Measurements from ENCODE around the gene CPEB3. TPM values are rescaled to one million over a fixed set of nuclear protein-coding genes. Genes with fewer than 3 reads are reported as not detected.

CPEB3 gene
- total RNA-seq, 5 donors from 2014 or later (not counting 1 experiment from before 2014, with no cell fraction given): 2.7 to 4.1 (median 3.1) TPM

DNA sequence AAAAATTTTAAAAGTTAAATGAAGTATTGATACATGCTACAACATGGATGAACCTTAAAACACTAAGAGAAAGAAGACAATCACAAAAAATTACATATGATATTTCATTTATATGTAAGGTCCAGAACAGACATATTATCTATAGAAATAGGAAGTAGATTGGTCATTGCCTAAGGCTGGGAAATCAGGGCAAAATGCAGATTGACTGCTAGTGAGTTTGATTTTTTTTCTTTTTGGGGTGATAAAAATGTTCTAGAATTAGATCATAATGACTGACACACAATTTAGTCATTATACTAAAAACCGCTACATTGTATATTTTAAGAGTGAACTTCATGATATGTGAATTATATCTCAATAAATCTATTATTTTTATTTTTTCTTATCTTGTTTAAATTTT is 88.3 kb downstream of the CPEB3 start:
- ChIA-PET POLR2A (no interaction called here), CTCF (no interaction called here)
- Mint-ChIP-seq H3K4me3 (no peak overlapping the region), H3K27ac (no peak overlapping the region), H3K9me3 (no peaks in the 10 kb centered on the region), H3K36me3 (peaks cover 7% of the 10 kb centered on the region), H3K4me1 (no peaks in the 10 kb centered on the region), H3K27me3 (no peaks in the 10 kb centered on the region)
- Histone ChIP-seq H3K9me3 (no peaks in the 10 kb centered on the region), H3K4me1 (ENCODE audit: control insufficient read depth in 1 of 2, extremely low read depth in 1 of 2, insufficient read depth in 2 of 2, low read length in 2 of 2) (no peaks in the 10 kb centered on the region), H3K36me3 (ENCODE audit: control insufficient read depth in 2 of 2, extremely low read depth in 1 of 2, insufficient read depth in 1 of 2, low read length in 1 of 2) (no peaks in the 10 kb centered on the region), H3K27ac (ENCODE audit: low read length) (no peak overlapping the region), H3K27me3 (replicated peaks in 1 of 2; ENCODE audit: control insufficient read depth in 2 of 2, extremely low read depth in 1 of 2, insufficient read depth in 2 of 2, low read length in 1 of 2) (no peaks in the 10 kb centered on the region), H3K4me3 (ENCODE audit: control insufficient read depth in 1 of 2, extremely low read depth in 1 of 2, low read length in 1 of 2) (no peak overlapping the region)
- WGBS (ENCODE audit: insufficient coverage): no CpG with 5 or more reads among the region's 1 CpG
- DNase-seq (no peak), ATAC-seq (replicated peaks in 1 of 4) (no peak)

DNA sequence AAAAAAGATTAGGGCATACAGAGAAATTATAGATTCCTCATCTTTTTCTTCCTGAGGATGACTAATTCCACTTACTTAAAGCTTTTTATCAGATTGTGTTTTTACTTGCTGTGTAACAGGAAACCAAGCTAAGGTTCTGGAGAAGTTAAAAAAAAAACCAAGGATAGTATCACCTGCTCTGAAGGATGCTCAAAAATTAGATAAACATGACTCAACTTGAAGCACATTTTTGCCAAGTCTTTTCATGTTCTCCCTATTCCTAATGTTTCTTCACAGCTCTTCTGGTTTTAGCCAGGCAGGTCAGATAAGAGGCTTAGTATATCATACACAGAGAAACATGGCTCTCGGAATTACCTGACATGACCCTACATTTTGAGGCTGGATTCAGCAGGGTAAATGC is 90.3 kb downstream of the CPEB3 start:
- no peak overlapping the region for H3K27ac ChIP-seq (ENCODE audit: low read length)
- Mint-ChIP-seq H3K27me3 (no peaks in the 10 kb centered on the region), H3K4me1 (no peaks in the 10 kb centered on the region), H3K27ac (no peak overlapping the region), H3K9me3 (no peaks in the 10 kb centered on the region), H3K4me3 (no peak overlapping the region), H3K36me3 (peaks cover 4% of the 10 kb centered on the region)
- ATAC-seq (replicated peaks in 1 of 4) (no peak), DNase-seq (no peak)
- no peaks in the 10 kb centered on the region for H3K27me3 ChIP-seq (replicated peaks in 1 of 2; ENCODE audit: control insufficient read depth in 2 of 2, extremely low read depth in 1 of 2, insufficient read depth in 2 of 2, low read length in 1 of 2)
- H3K4me1 ChIP-seq (ENCODE audit: control insufficient read depth in 1 of 2, extremely low read depth in 1 of 2, insufficient read depth in 2 of 2, low read length in 2 of 2): no peaks in the 10 kb centered on the region
- ChIA-PET POLR2A (no interaction called here), CTCF (interaction anchor here (0.6 to 0.7 kb wide), 2 partner anchors 95 to 565 kb away, joined by 3 to 4 read pairs; no protein-coding TSS in a partner anchor)
- no peaks in the 10 kb centered on the region for H3K36me3 ChIP-seq (ENCODE audit: control insufficient read depth in 2 of 2, extremely low read depth in 1 of 2, insufficient read depth in 1 of 2, low read length in 1 of 2)
- no peak overlapping the region for H3K4me3 ChIP-seq (ENCODE audit: control insufficient read depth in 1 of 2, extremely low read depth in 1 of 2, low read length in 1 of 2)
- no peaks in the 10 kb centered on the region for H3K9me3 ChIP-seq
- WGBS (ENCODE audit: insufficient coverage): no CpG with 5 or more reads among the region's 1 CpG

DNA sequence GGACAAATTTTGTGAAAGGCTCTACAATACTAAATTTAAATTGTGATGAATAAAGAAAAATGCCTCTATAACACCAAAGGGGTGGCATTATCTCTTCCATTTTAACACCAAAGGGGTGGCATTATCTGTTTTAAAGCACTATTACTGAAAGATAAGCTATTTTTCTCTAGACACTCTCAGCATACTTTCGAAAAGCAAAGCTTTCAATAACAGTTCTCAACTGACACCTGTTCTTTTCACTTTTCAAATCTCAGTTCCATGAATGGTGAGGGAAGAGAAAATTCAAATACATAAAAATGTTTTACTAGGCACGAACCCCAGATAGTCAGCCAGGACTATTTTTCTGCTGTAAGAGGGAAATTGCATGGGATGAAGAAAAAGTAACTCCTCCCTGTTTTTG is 103.8 kb downstream of the CPEB3 start:
- Mint-ChIP-seq H3K27me3 (no peaks in the 10 kb centered on the region), H3K27ac (no peak overlapping the region), H3K4me3 (no peak overlapping the region), H3K9me3 (no peaks in the 10 kb centered on the region), H3K36me3 (peaks cover 17% of the 10 kb centered on the region), H3K4me1 (no peaks in the 10 kb centered on the region)
- H3K4me3 ChIP-seq (ENCODE audit: control insufficient read depth in 1 of 2, extremely low read depth in 1 of 2, low read length in 1 of 2): no peak overlapping the region
- no peak overlapping the region for H3K27ac ChIP-seq (ENCODE audit: low read length)
- DNase-seq (no peak), ATAC-seq (replicated peaks in 1 of 4) (no peak)
- H3K9me3 ChIP-seq: no peaks in the 10 kb centered on the region
- CTCF ChIA-PET: no interaction called here
- H3K4me1 ChIP-seq (ENCODE audit: control insufficient read depth in 1 of 2, extremely low read depth in 1 of 2, insufficient read depth in 2 of 2, low read length in 2 of 2): no peaks in the 10 kb centered on the region
- WGBS (ENCODE audit: insufficient coverage): no CpG with 5 or more reads among the region's 2 CpGs
- no peaks in the 10 kb centered on the region for H3K27me3 ChIP-seq (replicated peaks in 1 of 2; ENCODE audit: control insufficient read depth in 2 of 2, extremely low read depth in 1 of 2, insufficient read depth in 2 of 2, low read length in 1 of 2)
- H3K36me3 ChIP-seq (ENCODE audit: control insufficient read depth in 2 of 2, extremely low read depth in 1 of 2, insufficient read depth in 1 of 2, low read length in 1 of 2): no peaks in the 10 kb centered on the region
- POLR2A ChIA-PET: no interaction called here

DNA sequence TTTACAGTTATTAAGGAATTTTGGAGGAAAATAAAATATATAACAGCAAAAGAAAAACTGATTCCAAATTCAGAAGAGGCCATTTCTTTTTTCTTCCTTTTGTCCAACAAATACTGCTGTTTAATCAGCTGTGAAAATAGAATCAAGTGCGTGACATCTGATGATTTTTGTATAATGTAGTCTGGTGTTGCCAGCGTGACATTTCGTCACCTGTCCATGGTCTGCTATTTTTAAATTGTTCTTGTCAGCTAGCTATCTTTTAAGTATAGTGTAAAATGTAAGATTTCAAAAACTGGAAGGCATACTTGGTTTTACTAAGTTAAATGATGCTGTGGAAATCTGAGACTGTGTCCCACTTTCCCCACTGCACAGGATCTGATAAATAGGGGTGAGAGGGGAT is 105.9 kb downstream of the CPEB3 start:
- H3K9me3 Mint-ChIP-seq: no peaks in the 10 kb centered on the region
- Histone ChIP-seq H3K4me3 (ENCODE audit: control insufficient read depth in 1 of 2, extremely low read depth in 1 of 2, low read length in 1 of 2) (no peak overlapping the region), H3K9me3 (no peaks in the 10 kb centered on the region), H3K27me3 (replicated peaks in 1 of 2; ENCODE audit: control insufficient read depth in 2 of 2, extremely low read depth in 1 of 2, insufficient read depth in 2 of 2, low read length in 1 of 2) (no peaks in the 10 kb centered on the region), H3K4me1 (ENCODE audit: control insufficient read depth in 1 of 2, extremely low read depth in 1 of 2, insufficient read depth in 2 of 2, low read length in 2 of 2) (no peaks in the 10 kb centered on the region), H3K27ac (ENCODE audit: low read length) (no peak overlapping the region), H3K36me3 (ENCODE audit: control insufficient read depth in 2 of 2, extremely low read depth in 1 of 2, insufficient read depth in 1 of 2, low read length in 1 of 2) (no peaks in the 10 kb centered on the region)
- 100% methylated on average over 3 of the region's 3 CpGs for WGBS (ENCODE audit: insufficient coverage)
- peaks cover 22% of the 10 kb centered on the region for H3K36me3 Mint-ChIP-seq
- H3K27me3 Mint-ChIP-seq: no peaks in the 10 kb centered on the region
- POLR2A ChIA-PET: no interaction called here
- DNase-seq (no peak), ATAC-seq (replicated peaks in 1 of 4) (no peak)
- no peak overlapping the region for H3K27ac Mint-ChIP-seq
- H3K4me1 Mint-ChIP-seq: peaks cover 0 to 3% (median 0%) of the 10 kb centered on the region in 3 donors
- CTCF ChIA-PET: interaction anchor here in 1 of 2 donors (0.6 kb wide), 1 partner anchor 35 kb away, joined by 4 read pairs; no protein-coding TSS in a partner anchor
- H3K4me3 Mint-ChIP-seq: no peak overlapping the region

DNA sequence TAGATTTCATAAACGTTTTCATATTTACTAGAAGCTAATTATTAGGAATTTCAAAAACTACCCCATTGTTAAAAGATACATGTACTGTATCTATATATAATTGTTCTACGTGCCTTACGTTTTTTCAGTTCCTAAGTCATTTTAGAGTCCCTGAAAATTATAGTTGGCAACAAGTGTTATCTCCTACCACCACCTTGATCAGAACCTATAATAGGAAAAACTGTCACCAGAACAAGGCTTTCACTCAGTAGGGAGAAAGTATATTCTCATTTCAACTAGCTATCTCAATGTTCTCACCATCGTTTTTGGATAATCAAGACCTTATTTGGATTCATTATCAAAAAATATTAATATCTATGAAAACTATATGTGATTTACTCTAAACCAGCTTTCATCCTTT is 107.7 kb downstream of the CPEB3 start:
- no peak overlapping the region for H3K4me3 ChIP-seq (ENCODE audit: control insufficient read depth in 1 of 2, extremely low read depth in 1 of 2, low read length in 1 of 2)
- Mint-ChIP-seq H3K27me3 (no peaks in the 10 kb centered on the region), H3K36me3 (peaks cover 37% of the 10 kb centered on the region), H3K9me3 (no peaks in the 10 kb centered on the region), H3K4me1 (peaks cover 0 to 3% (median 0%) of the 10 kb centered on the region in 3 donors), H3K27ac (no peak overlapping the region), H3K4me3 (no peak overlapping the region)
- DNase-seq: no peak
- CTCF ChIA-PET: interaction anchor here in 1 of 2 donors (0.7 kb wide), 2 partner anchors 367 to 1760 kb away, joined by 4 to 7 read pairs; no protein-coding TSS in a partner anchor
- H3K4me1 ChIP-seq (ENCODE audit: control insufficient read depth in 1 of 2, extremely low read depth in 1 of 2, insufficient read depth in 2 of 2, low read length in 2 of 2): no peaks in the 10 kb centered on the region
- no peak overlapping the region for H3K27ac ChIP-seq (ENCODE audit: low read length)
- H3K36me3 ChIP-seq (ENCODE audit: control insufficient read depth in 2 of 2, extremely low read depth in 1 of 2, insufficient read depth in 1 of 2, low read length in 1 of 2): no peaks in the 10 kb centered on the region
- POLR2A ChIA-PET: no interaction called here
- no peaks in the 10 kb centered on the region for H3K9me3 ChIP-seq
- no CpG with 5 or more reads among the region's 4 CpGs for WGBS (ENCODE audit: insufficient coverage)
- ATAC-seq (replicated peaks in 1 of 4): no peak
- no peaks in the 10 kb centered on the region for H3K27me3 ChIP-seq (replicated peaks in 1 of 2; ENCODE audit: control insufficient read depth in 2 of 2, extremely low read depth in 1 of 2, insufficient read depth in 2 of 2, low read length in 1 of 2)

DNA sequence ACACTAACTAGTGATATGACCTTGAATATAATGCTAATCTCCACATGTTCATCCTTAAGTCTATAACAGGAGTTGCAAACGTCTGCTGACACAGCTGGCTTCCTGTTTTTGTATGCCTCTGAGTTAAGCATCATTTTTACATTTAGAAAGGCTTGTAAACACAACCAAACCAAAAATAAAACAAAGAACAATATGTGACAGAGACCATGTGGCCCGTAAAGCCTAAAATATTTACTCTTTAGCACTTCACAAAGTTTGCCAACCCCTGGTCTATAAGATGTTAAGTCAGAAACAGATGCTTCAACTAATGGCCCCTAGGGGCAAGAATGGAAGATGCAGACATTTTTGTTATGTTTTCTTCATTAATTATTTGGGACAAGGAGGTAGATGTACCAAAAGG is 109.3 kb downstream of the CPEB3 start:
- H3K27me3 Mint-ChIP-seq: no peaks in the 10 kb centered on the region
- WGBS (ENCODE audit: insufficient coverage): 38% methylated on average over 1 of the region's 2 CpGs
- Histone ChIP-seq H3K27me3 (replicated peaks in 1 of 2; ENCODE audit: control insufficient read depth in 2 of 2, extremely low read depth in 1 of 2, insufficient read depth in 2 of 2, low read length in 1 of 2) (no peaks in the 10 kb centered on the region), H3K4me1 (ENCODE audit: control insufficient read depth in 1 of 2, extremely low read depth in 1 of 2, insufficient read depth in 2 of 2, low read length in 2 of 2) (no peaks in the 10 kb centered on the region), H3K9me3 (no peaks in the 10 kb centered on the region), H3K36me3 (ENCODE audit: control insufficient read depth in 2 of 2, extremely low read depth in 1 of 2, insufficient read depth in 1 of 2, low read length in 1 of 2) (no peaks in the 10 kb centered on the region), H3K27ac (ENCODE audit: low read length) (no peak overlapping the region), H3K4me3 (ENCODE audit: control insufficient read depth in 1 of 2, extremely low read depth in 1 of 2, low read length in 1 of 2) (no peak overlapping the region)
- H3K4me1 Mint-ChIP-seq: peaks cover 0 to 3% (median 0%) of the 10 kb centered on the region in 3 donors
- no peak overlapping the region for H3K4me3 Mint-ChIP-seq
- ATAC-seq (replicated peaks in 1 of 4): no peak
- no peaks in the 10 kb centered on the region for H3K9me3 Mint-ChIP-seq
- CTCF ChIA-PET: interaction anchor here in 1 of 2 donors (0.6 kb wide), 1 partner anchor 98 kb away, joined by 4 read pairs; no protein-coding TSS in a partner anchor
- no peak for DNase-seq
- POLR2A ChIA-PET: interaction anchor here in 1 of 2 donors (0.6 kb wide), 1 partner anchor 57 kb away, joined by 7 read pairs; no protein-coding TSS in a partner anchor
- H3K36me3 Mint-ChIP-seq: peaks cover 40% of the 10 kb centered on the region
- H3K27ac Mint-ChIP-seq: no peak overlapping the region

DNA sequence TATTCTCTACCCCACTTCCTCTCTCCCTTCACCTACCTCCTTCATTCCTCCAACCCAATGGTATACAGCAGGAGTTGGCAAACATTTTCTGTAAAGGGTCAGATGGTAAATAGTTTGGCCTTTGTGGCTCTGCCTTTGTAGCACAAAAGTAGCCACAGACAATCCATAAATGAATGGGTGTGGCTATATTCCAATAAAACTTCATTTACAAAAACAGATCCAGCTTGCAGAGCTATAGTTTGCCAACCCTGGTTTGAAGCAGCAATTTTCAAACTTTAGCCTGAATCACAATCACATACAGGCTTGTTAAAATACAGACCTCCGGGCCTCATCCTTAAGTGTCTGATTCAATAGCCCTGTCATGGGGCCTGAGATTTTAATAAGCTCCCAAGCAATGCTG is 110.5 kb downstream of the CPEB3 start:
- WGBS (ENCODE audit: insufficient coverage): 100% methylated on average over 1 of the region's 1 CpG
- H3K27ac ChIP-seq (ENCODE audit: low read length): no peak overlapping the region
- CTCF ChIA-PET: no interaction called here
- H3K4me3 Mint-ChIP-seq: no peak overlapping the region
- no peak for ATAC-seq (replicated peaks in 1 of 4)
- no peaks in the 10 kb centered on the region for H3K9me3 ChIP-seq
- no peak overlapping the region for H3K4me3 ChIP-seq (ENCODE audit: control insufficient read depth in 1 of 2, extremely low read depth in 1 of 2, low read length in 1 of 2)
- H3K36me3 ChIP-seq (ENCODE audit: control insufficient read depth in 2 of 2, extremely low read depth in 1 of 2, insufficient read depth in 1 of 2, low read length in 1 of 2): no peaks in the 10 kb centered on the region
- H3K27me3 Mint-ChIP-seq: no peaks in the 10 kb centered on the region
- no peaks in the 10 kb centered on the region for H3K27me3 ChIP-seq (replicated peaks in 1 of 2; ENCODE audit: control insufficient read depth in 2 of 2, extremely low read depth in 1 of 2, insufficient read depth in 2 of 2, low read length in 1 of 2)
- POLR2A ChIA-PET: interaction anchor here in 1 of 2 donors (0.6 kb wide), 1 partner anchor 83 kb away, joined by 3 read pairs; no protein-coding TSS in a partner anchor
- H3K4me1 ChIP-seq (ENCODE audit: control insufficient read depth in 1 of 2, extremely low read depth in 1 of 2, insufficient read depth in 2 of 2, low read length in 2 of 2): no peaks in the 10 kb centered on the region
- H3K4me1 Mint-ChIP-seq: peaks cover 0 to 3% (median 0%) of the 10 kb centered on the region in 3 donors
- DNase-seq: no peak
- H3K9me3 Mint-ChIP-seq: peaks cover 0 to under 1% (median 0%) of the 10 kb centered on the region in 3 donors
- H3K36me3 Mint-ChIP-seq: peaks cover 44% of the 10 kb centered on the region
- no peak overlapping the region for H3K27ac Mint-ChIP-seq
